ENCODE data around the gene AZIN2.

The AZIN2 gene

GRCh38 chr1:33111965-33112364, 31.0 kb downstream of the AZIN2 start:
- Histone ChIP-seq H3K9me2 (replicated peaks; ENCODE audit: insufficient read depth, low read length) (no peaks in the 10 kb centered on the region), H4K20me1 (ENCODE audit: low read depth, low read length) (no peaks in the 10 kb centered on the region; the same call in 1 of the 2 replicates), H3F3A (ENCODE audit: insufficient read depth) (no peaks in the 10 kb centered on the region), H3K9ac (ENCODE audit: low read length) (no peak overlapping the region), H3K4me2 (ENCODE audit: low read depth, low read length, poor library complexity, severe bottlenecking) (no peak overlapping the region), H3K4me3 (ENCODE audit: insufficient read depth, low read length, poor library complexity, severe bottlenecking) (no peak overlapping the region), H3K9me3 (ENCODE audit: insufficient read depth, low read length) (peaks cover 4% of the 10 kb centered on the region; the same call in 1 of the 2 replicates), H3K27me3 (ENCODE audit: low read length) (no peaks in the 10 kb centered on the region), H2AFZ (ENCODE audit: low read depth, low read length, severe bottlenecking) (no peak overlapping the region), H3K27ac (ENCODE audit: low read depth, low read length) (no peak overlapping the region), H3K36me3 (ENCODE audit: low read length) (no peaks in the 10 kb centered on the region), H3K79me2 (ENCODE audit: insufficient read depth, low read length) (no peaks in the 10 kb centered on the region)
- TF ChIP-seq EZH2phosphoT487 (conservative IDR thresholded peaks at IDR 0.05; ENCODE audit: low read length): no peak
- peak; percentile 18 for TF ChIP-seq CTCF (IDR thresholded peaks at IDR 0.05; ENCODE audit: insufficient read depth, low read length, poor library complexity, severe bottlenecking)

- Histone ChIP-seq H3K9me2 (replicated peaks; ENCODE audit: insufficient read depth, low read length) (no peaks in the 10 kb centered on the region), H3K27ac (ENCODE audit: low read depth, low read length) (no peak overlapping the region), H3K9me3 (ENCODE audit: insufficient read depth, low read length) (no peaks in the 10 kb centered on the region), H2AFZ (ENCODE audit: low read depth, low read length, severe bottlenecking) (no peak overlapping the region), H3K9ac (ENCODE audit: low read length) (no peak overlapping the region), H3K79me2 (ENCODE audit: insufficient read depth, low read length) (no peaks in the 10 kb centered on the region), H3F3A (ENCODE audit: insufficient read depth) (no peaks in the 10 kb centered on the region), H3K4me2 (ENCODE audit: low read depth, low read length, poor library complexity, severe bottlenecking) (no peak overlapping the region), H3K36me3 (ENCODE audit: low read length) (no peaks in the 10 kb centered on the region), H3K27me3 (ENCODE audit: low read length) (no peaks in the 10 kb centered on the region), H4K20me1 (ENCODE audit: low read depth, low read length) (no peaks in the 10 kb centered on the region), H3K4me3 (ENCODE audit: insufficient read depth, low read length, poor library complexity, severe bottlenecking) (no peak overlapping the region)
- no peak for TF ChIP-seq CTCF (IDR thresholded peaks at IDR 0.05; ENCODE audit: insufficient read depth, low read length, poor library complexity, severe bottlenecking)
- no peak for TF ChIP-seq EZH2phosphoT487 (conservative IDR thresholded peaks at IDR 0.05; ENCODE audit: low read length)
Observed at GRCh38 chr1:33117440-33118085, 36.6 kb downstream of the AZIN2 start.

- Histone ChIP-seq H3K9me3 (ENCODE audit: insufficient read depth, low read length) (no peaks in the 10 kb centered on the region), H3K27ac (ENCODE audit: low read depth, low read length) (no peak overlapping the region), H3K9ac (ENCODE audit: low read length) (no peak overlapping the region), H3K9me2 (replicated peaks; ENCODE audit: insufficient read depth, low read length) (no peaks in the 10 kb centered on the region), H2AFZ (ENCODE audit: low read depth, low read length, severe bottlenecking) (no peak overlapping the region), H3K27me3 (ENCODE audit: low read length) (no peaks in the 10 kb centered on the region), H3K4me2 (ENCODE audit: low read depth, low read length, poor library complexity, severe bottlenecking) (no peak overlapping the region), H3K36me3 (ENCODE audit: low read length) (no peaks in the 10 kb centered on the region), H3K4me3 (ENCODE audit: insufficient read depth, low read length, poor library complexity, severe bottlenecking) (no peak overlapping the region), H3K79me2 (ENCODE audit: insufficient read depth, low read length) (no peaks in the 10 kb centered on the region), H3F3A (ENCODE audit: insufficient read depth) (no peaks in the 10 kb centered on the region), H4K20me1 (ENCODE audit: low read depth, low read length) (no peaks in the 10 kb centered on the region)
- TF ChIP-seq CTCF (IDR thresholded peaks at IDR 0.05; ENCODE audit: insufficient read depth, low read length, poor library complexity, severe bottlenecking): no peak
- TF ChIP-seq EZH2phosphoT487 (conservative IDR thresholded peaks at IDR 0.05; ENCODE audit: low read length): no peak
Observed at GRCh38 chr1:33118274-33118673, 37.3 kb downstream of the AZIN2 start.

Data from SU-DHL-6 (cell line).